ENCODE data around the gene GALNT18. TPM values are rescaled to one million over a fixed set of nuclear protein-coding genes. Genes with fewer than 3 reads are reported as not detected.
A peak's percentile ranks its signal among the peaks of the same experiment; 100 is the strongest.

GALNT18 gene
- total RNA-seq, 6 experiments from 2014 or later, result 3.7 to 11.4 (median 7.8) TPM

DNA sequence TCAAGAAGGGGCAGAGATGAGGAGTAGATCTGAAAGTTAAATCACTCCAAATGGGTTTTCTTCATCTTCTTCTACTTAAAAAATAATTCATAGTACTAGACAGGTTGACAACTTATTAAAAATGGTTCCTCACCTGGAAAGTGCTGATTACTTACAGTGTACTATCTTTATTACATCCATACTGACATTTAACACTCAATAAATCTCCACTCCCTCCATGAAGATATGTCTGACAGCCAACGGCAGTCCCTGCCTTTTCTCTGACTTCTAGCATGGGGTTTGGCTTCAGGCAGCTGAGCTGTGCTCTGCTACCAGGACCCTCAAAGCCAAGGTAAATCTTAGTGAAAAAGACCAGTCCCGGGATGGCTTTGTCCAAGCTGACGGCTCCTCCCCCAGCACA, 135.4 kb downstream of the GALNT18 start:
- TF ChIP-seq CTCF (IDR thresholded peaks at IDR 0.05), result no peak
- no peak for TF ChIP-seq POLR2A (IDR thresholded peaks at IDR 0.05)
- 100% methylated on average over 1 of the region's 3 CpGs for WGBS (ENCODE audit: insufficient coverage, low coverage, low lambda C conversion rate, missing lambda C conversion rate)
- no peak for ATAC-seq

DNA sequence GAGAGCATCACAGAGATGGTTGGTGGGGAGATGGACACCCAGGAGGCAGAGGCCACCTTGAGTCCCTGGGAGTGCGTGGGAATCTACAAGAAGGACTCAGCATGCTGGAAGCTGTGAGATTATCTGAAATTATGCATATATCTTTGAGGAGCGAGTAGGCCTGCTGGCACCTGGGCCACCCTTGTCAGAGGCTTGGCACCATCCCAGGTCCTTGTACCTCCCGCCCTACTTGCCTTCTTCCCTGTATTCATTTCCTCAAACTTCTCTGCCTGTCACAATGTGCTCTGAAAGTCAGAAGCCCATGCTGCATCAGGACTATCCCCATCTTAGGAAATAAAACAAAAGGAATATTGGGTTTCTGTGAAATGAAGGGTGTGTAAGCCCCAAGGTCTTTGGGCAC, 135.8 kb downstream of the GALNT18 start:
- Histone ChIP-seq H3K36me3 (no peaks in the 10 kb centered on the region), H3K4me3 (no peak overlapping the region), H3K27me3 (no peaks in the 10 kb centered on the region), H3K4me1 (no peaks in the 10 kb centered on the region), H3K9me3 (no peaks in the 10 kb centered on the region), H3K27ac (no peak overlapping the region)
- no peak for TF ChIP-seq CTCF (IDR thresholded peaks at IDR 0.05)
- no peak for TF ChIP-seq POLR2A (IDR thresholded peaks at IDR 0.05)
- intact Hi-C loops (cut with DNase I), result no loop called here
- WGBS (ENCODE audit: insufficient coverage, low coverage, low lambda C conversion rate, missing lambda C conversion rate), result 88% methylated on average over 3 of the region's 3 CpGs
- ATAC-seq (no peak), DNase-seq (peak in 1 of 3 donors; percentile 19)

More for the DNA sequence above, 135.4 kb downstream of the GALNT18 start:
- no peaks in the 10 kb centered on the region for H3K9me3 ChIP-seq
- H3K27ac ChIP-seq, result no peak overlapping the region
- no peak overlapping the region for H3K4me3 ChIP-seq
- H3K27me3 ChIP-seq, result no peaks in the 10 kb centered on the region
- peak in 1 of 3 donors; percentile 3 for DNase-seq
- H3K4me1 ChIP-seq, result no peaks in the 10 kb centered on the region
- no peaks in the 10 kb centered on the region for H3K36me3 ChIP-seq
- intact Hi-C loops (cut with DNase I), result no loop called here

GRCh38 chr11:11483627-11484026, 138.2 kb downstream of the GALNT18 start:
- DNase-seq, result no peak
- WGBS (ENCODE audit: insufficient coverage, low coverage, low lambda C conversion rate, missing lambda C conversion rate), result 73% methylated on average over 10 of the region's 11 CpGs
- no peaks in the 10 kb centered on the region for H3K9me3 ChIP-seq
- H3K4me1 ChIP-seq, result no peaks in the 10 kb centered on the region
- intact Hi-C loops (cut with DNase I), result no loop called here
- ATAC-seq, result no peak
- no peak for TF ChIP-seq CTCF (IDR thresholded peaks at IDR 0.05)
- H3K4me3 ChIP-seq, result no peak overlapping the region
- H3K27ac ChIP-seq, result no peak overlapping the region
- no peaks in the 10 kb centered on the region for H3K27me3 ChIP-seq
- H3K36me3 ChIP-seq, result no peaks in the 10 kb centered on the region

- H3K27ac ChIP-seq, result no peak overlapping the region
- no peaks in the 10 kb centered on the region for H3K4me1 ChIP-seq
- ATAC-seq (no peak), DNase-seq (no peak)
- intact Hi-C loops (cut with DNase I), result no loop called here
- WGBS (ENCODE audit: insufficient coverage, low coverage, low lambda C conversion rate, missing lambda C conversion rate), result 0% methylated on average over 1 of the region's 3 CpGs
- no peaks in the 10 kb centered on the region for H3K9me3 ChIP-seq
- no peaks in the 10 kb centered on the region for H3K36me3 ChIP-seq
- no peaks in the 10 kb centered on the region for H3K27me3 ChIP-seq
- H3K4me3 ChIP-seq, result no peak overlapping the region
- TF ChIP-seq POLR2A (IDR thresholded peaks at IDR 0.05), result no peak
- no peak for TF ChIP-seq CTCF (IDR thresholded peaks at IDR 0.05)
These were observed 139.1 kb downstream of the GALNT18 start for GRCh38 chr11:11482730-11483129.

DNA sequence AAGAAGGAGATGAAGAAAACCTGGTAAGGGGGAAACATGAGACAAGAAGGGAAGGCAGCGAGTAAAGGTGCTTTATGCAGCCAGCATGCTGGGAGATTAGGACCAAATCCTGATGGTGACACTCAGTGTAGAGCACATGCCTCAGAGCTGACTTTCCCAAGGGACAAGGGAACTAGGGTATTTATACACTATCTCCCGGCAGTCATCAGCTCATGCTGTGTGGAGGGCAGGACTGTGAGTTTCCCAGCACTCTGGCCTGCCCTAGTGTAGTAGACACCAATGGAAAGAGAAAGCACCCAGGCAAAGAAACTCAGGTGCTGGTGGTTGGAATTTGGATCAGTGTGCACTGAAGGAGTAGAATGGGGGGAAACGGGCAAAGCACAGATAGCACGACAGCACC, 140.4 kb downstream of the GALNT18 start:
- no peak overlapping the region for H3K27ac ChIP-seq
- H3K27me3 ChIP-seq, result no peaks in the 10 kb centered on the region
- H3K36me3 ChIP-seq, result no peaks in the 10 kb centered on the region
- no peak overlapping the region for H3K4me3 ChIP-seq
- ATAC-seq (no peak), DNase-seq (no peak)
- no peaks in the 10 kb centered on the region for H3K4me1 ChIP-seq
- intact Hi-C loops (cut with DNase I), result no loop called here
- WGBS (ENCODE audit: insufficient coverage, low coverage, low lambda C conversion rate, missing lambda C conversion rate), result 88% methylated on average over 2 of the region's 4 CpGs
- TF ChIP-seq POLR2A (IDR thresholded peaks at IDR 0.05) (no peak), CTCF (IDR thresholded peaks at IDR 0.05) (no peak)
- H3K9me3 ChIP-seq, result no peaks in the 10 kb centered on the region

Measured in right lobe of liver (tissue), 6 donors.